ENCODE measurements around the gene SKOR2. TPM values are rescaled to one million over a fixed set of nuclear protein-coding genes. Genes with fewer than 3 reads are reported as not detected.

Gene SKOR2
- total RNA-seq, 4 donors from 2014 or later, result not detected

DNA sequence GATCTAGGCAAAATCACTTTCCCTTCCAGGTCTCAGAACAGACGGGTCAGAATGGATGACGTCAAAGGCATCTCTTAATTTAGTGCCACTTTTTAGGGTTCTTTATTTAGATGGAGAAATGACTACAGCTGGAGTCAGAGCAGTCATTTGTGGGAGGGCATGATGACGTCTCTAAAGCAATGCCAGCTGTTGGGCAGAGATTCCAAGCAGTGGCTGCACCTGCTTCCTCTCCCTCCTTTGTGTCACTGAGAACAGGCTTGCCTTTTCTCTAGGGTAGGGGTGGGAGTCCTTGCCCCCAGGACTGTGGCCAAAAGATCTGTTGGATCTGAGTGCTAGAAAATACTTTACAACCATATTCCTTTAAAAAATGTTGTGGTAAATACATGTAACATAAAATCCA lies 28.7 kb upstream of the SKOR2 start:
- no peaks in the 10 kb centered on the region for H3K4me1 ChIP-seq
- TF ChIP-seq, protein P1, sequence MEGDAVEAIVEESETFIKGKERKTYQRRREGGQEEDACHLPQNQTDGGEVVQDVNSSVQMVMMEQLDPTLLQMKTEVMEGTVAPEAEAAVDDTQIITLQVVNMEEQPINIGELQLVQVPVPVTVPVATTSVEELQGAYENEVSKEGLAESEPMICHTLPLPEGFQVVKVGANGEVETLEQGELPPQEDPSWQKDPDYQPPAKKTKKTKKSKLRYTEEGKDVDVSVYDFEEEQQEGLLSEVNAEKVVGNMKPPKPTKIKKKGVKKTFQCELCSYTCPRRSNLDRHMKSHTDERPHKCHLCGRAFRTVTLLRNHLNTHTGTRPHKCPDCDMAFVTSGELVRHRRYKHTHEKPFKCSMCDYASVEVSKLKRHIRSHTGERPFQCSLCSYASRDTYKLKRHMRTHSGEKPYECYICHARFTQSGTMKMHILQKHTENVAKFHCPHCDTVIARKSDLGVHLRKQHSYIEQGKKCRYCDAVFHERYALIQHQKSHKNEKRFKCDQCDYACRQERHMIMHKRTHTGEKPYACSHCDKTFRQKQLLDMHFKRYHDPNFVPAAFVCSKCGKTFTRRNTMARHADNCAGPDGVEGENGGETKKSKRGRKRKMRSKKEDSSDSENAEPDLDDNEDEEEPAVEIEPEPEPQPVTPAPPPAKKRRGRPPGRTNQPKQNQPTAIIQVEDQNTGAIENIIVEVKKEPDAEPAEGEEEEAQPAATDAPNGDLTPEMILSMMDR (IDR thresholded peaks at IDR 0.05), result no peak
- TF ChIP-seq POLR2A (IDR thresholded peaks at IDR 0.05), result no peak
- intact Hi-C loops (cut with DNase I; ENCODE audit: low total_unique reads), result no loop called here
- no peak for DNase-seq
- H3K36me3 ChIP-seq, result no peaks in the 10 kb centered on the region
- H3K4me3 ChIP-seq, result no peak overlapping the region
- no peak overlapping the region for H3K27ac ChIP-seq
- H3K9me3 ChIP-seq, result no peaks in the 10 kb centered on the region
- no peaks in the 10 kb centered on the region for H3K27me3 ChIP-seq

GRCh38 chr18:47274961-47275360 lies 23.5 kb upstream of the SKOR2 start:
- Histone ChIP-seq H3K4me1 (no peaks in the 10 kb centered on the region), H3K27me3 (no peaks in the 10 kb centered on the region), H3K4me3 (no peak overlapping the region), H3K9me3 (no peaks in the 10 kb centered on the region), H3K27ac (no peak overlapping the region), H3K36me3 (no peaks in the 10 kb centered on the region)
- DNase-seq, result no peak
- intact Hi-C loops (cut with DNase I; ENCODE audit: low total_unique reads), result no loop called here
- TF ChIP-seq, protein P1 (IDR thresholded peaks at IDR 0.05), result no peak
- no peak for TF ChIP-seq POLR2A (IDR thresholded peaks at IDR 0.05)

DNA sequence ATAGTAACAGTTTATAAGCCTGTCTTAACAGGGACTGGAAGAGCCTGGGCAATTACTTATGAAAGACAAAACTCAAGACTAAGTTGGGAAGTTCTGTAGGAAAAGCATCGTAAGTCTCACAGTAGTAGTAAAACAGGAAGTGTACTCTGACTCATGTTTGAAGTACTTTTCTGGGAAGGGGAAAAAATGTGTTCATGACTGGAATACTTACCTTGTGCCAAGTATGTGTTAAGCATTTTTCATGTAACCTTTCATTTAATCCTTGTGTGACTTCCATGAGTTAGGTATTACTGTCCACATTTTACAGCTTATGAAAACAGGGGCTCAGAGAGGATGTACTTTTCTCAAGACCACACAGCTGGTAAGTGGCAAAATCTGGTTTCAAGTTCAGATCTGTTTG lies 13.7 kb upstream of the SKOR2 start:
- intact Hi-C loops (cut with DNase I; ENCODE audit: low total_unique reads), result no loop called here
- H3K27me3 ChIP-seq, result peaks cover 0 to 29% of the 10 kb centered on the region in 2 donors

GRCh38 chr18:47264308-47264700 lies 12.8 kb upstream of the SKOR2 start:
- Histone ChIP-seq H3K9me3 (no peaks in the 10 kb centered on the region), H3K4me1 (no peaks in the 10 kb centered on the region), H3K4me3 (no peak overlapping the region), H3K27me3 (peaks cover 0 to 35% of the 10 kb centered on the region in 2 donors), H3K27ac (no peak overlapping the region), H3K36me3 (no peaks in the 10 kb centered on the region)
- TF ChIP-seq, protein P1 (IDR thresholded peaks at IDR 0.05), result no peak
- no peak for TF ChIP-seq POLR2A (IDR thresholded peaks at IDR 0.05)
- no peak for DNase-seq
- intact Hi-C loops (cut with DNase I; ENCODE audit: low total_unique reads), result no loop called here

More for the DNA sequence above, 13.7 kb upstream of the SKOR2 start:
- TF ChIP-seq POLR2A (IDR thresholded peaks at IDR 0.05), result no peak
- TF ChIP-seq, protein P1 (IDR thresholded peaks at IDR 0.05), result no peak
- Histone ChIP-seq H3K9me3 (no peaks in the 10 kb centered on the region), H3K36me3 (no peaks in the 10 kb centered on the region), H3K4me1 (no peaks in the 10 kb centered on the region), H3K4me3 (no peak overlapping the region), H3K27ac (no peak overlapping the region)
- no peak for DNase-seq

DNA sequence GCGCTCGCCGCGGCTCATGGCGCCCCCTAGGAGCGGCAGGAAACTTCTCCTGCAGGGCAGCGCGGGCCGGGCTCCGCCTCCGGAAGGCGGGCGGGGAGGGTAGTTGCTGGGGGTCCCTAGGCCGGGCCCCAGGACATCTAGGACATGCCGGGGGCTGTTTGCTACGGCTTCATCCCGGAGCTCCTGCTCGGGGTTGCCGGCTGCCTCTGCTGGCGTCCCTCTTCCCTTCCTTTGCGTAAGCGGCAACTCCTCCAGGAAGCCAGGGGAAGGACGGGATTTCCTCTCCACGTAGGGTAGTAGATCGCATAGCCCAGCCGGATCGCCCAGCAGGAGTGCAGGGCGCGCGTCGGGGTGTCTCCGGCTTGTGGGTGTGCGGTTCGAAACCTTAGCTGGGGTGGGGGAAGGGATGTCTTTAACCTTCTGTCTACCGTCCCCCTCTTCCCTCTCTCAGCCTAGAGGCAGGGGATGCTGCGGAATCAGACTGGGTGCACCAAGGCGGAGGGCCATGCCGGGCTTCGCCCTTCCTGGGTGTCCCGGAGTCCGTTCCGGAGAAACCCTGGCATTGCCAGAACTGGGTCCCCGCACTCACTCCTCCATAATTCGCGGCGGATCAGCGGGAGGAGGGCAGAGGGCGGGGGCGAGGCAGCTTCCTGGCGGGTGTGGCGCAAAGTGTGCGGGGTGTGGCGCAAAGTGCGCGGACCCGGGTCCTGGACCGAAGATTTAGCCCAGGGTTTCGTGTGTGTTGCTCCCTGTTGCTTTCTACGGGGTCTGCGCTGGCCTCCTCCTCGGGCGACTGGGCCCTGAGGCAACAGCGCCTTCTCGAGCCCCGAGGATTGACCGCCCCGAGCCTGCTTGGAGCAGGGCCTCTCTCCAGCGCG lies 12.2 kb upstream of the SKOR2 start:
- H3K4me3 ChIP-seq, result no peak overlapping the region

More for the DNA sequence above, 12.2 kb upstream of the SKOR2 start:
- DNase-seq, result no peak
- H3K36me3 ChIP-seq, result no peaks in the 10 kb centered on the region
- no peaks in the 10 kb centered on the region for H3K9me3 ChIP-seq
- no peaks in the 10 kb centered on the region for H3K4me1 ChIP-seq
- intact Hi-C loops (cut with DNase I; ENCODE audit: low total_unique reads), result no loop called here
- H3K27me3 ChIP-seq, result peaks cover 0 to 35% of the 10 kb centered on the region in 2 donors
- no peak overlapping the region for H3K27ac ChIP-seq
- TF ChIP-seq POLR2A (IDR thresholded peaks at IDR 0.05), result no peak
- TF ChIP-seq, protein P1 (IDR thresholded peaks at IDR 0.05), result no peak

Measured in uterus (tissue), 4 donors.